IPS-18c (cell line): ENCODE measurements around the gene C2orf80.
"Not testable (repeated sequence)": the region's sequence is repeated elsewhere in the genome, so short reads cannot be mapped to it uniquely, and the experiment has no call there.

ENCODE experiments used
- H3K4me3 ChIP-seq: 2 replicates; pipeline ENCODE4 v1.7.0; 2013; ENCODE audit warnings: low read depth, mild to moderate bottlenecking, low read length, moderate library complexity; ENCODE audit not compliant: insufficient read depth
- H3K9me3 ChIP-seq: one replicate; pipeline ENCODE4 v1.6.1; 2013; ENCODE audit warnings: mild to moderate bottlenecking, low read length, moderate library complexity; ENCODE audit not compliant: control insufficient read depth, insufficient read depth

Gene C2orf80

GRCh38 chr2:208147008-208147407 is 42.8 kb downstream of the C2orf80 start:
- H3K4me3 ChIP-seq: no peak overlapping the region

GRCh38 chr2:208146006-208146405 is 43.8 kb downstream of the C2orf80 start, which contains the start of gene CRYGB:
CRYGB (minus strand) TSS chr2:208146158; CDS start chr2:208146120, 38 bp downstream.
- no peak within 1 kb of the TSS for H3K4me3 ChIP-seq

More at GRCh38 chr2:208147008-208147407, 42.8 kb downstream of the C2orf80 start:
- peaks cover 4% of the 10 kb centered on the region for H3K9me3 ChIP-seq

GRCh38 chr2:208142925-208143799 is 46.7 kb downstream of the C2orf80 start:
- Histone ChIP-seq H3K4me3 (no peak overlapping the region; the same call in 1 of the 2 replicates), H3K9me3 (peaks cover 4% of the 10 kb centered on the region)

More at GRCh38 chr2:208146006-208146405, 43.8 kb downstream of the C2orf80 start, which contains the start of gene CRYGB:
- H3K9me3 ChIP-seq: peaks cover 2% of the 10 kb centered on the region

GRCh38 chr2:208142240-208142924 is 47.4 kb downstream of the C2orf80 start:
- no peak overlapping the region; the same call in 1 of the 2 replicates for H3K4me3 ChIP-seq

GRCh38 chr2:208139447-208139846 is 50.4 kb downstream of the C2orf80 start:
- Histone ChIP-seq H3K9me3 (peaks cover 6% of the 10 kb centered on the region), H3K4me3 (no peak overlapping the region)

More at GRCh38 chr2:208142240-208142924, 47.4 kb downstream of the C2orf80 start:
- H3K9me3 ChIP-seq: peaks cover 4% of the 10 kb centered on the region

GRCh38 chr2:208138334-208138733 is 51.5 kb downstream of the C2orf80 start:
- H3K9me3 ChIP-seq, H3K4me3 ChIP-seq: not testable (repeated sequence)

GRCh38 chr2:208136716-208137094 is 53.1 kb downstream of the C2orf80 start:
- H3K4me3 ChIP-seq: no peak overlapping the region
- peaks cover 4% of the 10 kb centered on the region for H3K9me3 ChIP-seq

GRCh38 chr2:208135794-208136715 is 53.8 kb downstream of the C2orf80 start:
- no peak overlapping the region for H3K4me3 ChIP-seq
- H3K9me3 ChIP-seq: peaks cover 4% of the 10 kb centered on the region

GRCh38 chr2:208134928-208135586 is 54.8 kb downstream of the C2orf80 start:
- H3K9me3 ChIP-seq: peaks cover 4% of the 10 kb centered on the region
- no peak overlapping the region for H3K4me3 ChIP-seq

- peaks cover under 1% of the 10 kb centered on the region for H3K9me3 ChIP-seq
- no peak overlapping the region for H3K4me3 ChIP-seq
Measured at GRCh38 chr2:208130712-208131110, 59.1 kb downstream of the C2orf80 start.

- no peak within 1 kb of the TSS for H3K4me3 ChIP-seq
- H3K9me3 ChIP-seq: no peaks in the 10 kb centered on the region
Measured at GRCh38 chr2:208129744-208130711, 59.8 kb downstream of the C2orf80 start, which contains the start of gene CRYGC. CRYGC (minus strand) TSS chr2:208129828; CDS start chr2:208129792, 36 bp downstream.

- H3K9me3 ChIP-seq: no peaks in the 10 kb centered on the region
- H3K4me3 ChIP-seq: no peak overlapping the region
Measured at GRCh38 chr2:208128136-208128535, 61.7 kb downstream of the C2orf80 start.

- no peaks in the 10 kb centered on the region for H3K9me3 ChIP-seq
- no peak overlapping the region for H3K4me3 ChIP-seq
Measured at GRCh38 chr2:208127090-208127489, 62.7 kb downstream of the C2orf80 start.

GRCh38 chr2:208125251-208125650 is 64.6 kb downstream of the C2orf80 start:
- no peaks in the 10 kb centered on the region for H3K9me3 ChIP-seq
- no peak overlapping the region for H3K4me3 ChIP-seq

- H3K9me3 ChIP-seq: not testable (repeated sequence)
- peak within 1 kb of the TSS; percentile 21; the same call in 1 of the 2 replicates for H3K4me3 ChIP-seq
Measured at GRCh38 chr2:208124013-208124715, 65.7 kb downstream of the C2orf80 start, which contains the start of gene CRYGD. CRYGD (minus strand) TSS chr2:208124524; CDS start chr2:208124473, 51 bp downstream.
